ENCODE data around the gene ITPKB.
A peak's percentile ranks its signal among the peaks of the same experiment; 100 is the strongest.

The ITPKB gene

DNA sequence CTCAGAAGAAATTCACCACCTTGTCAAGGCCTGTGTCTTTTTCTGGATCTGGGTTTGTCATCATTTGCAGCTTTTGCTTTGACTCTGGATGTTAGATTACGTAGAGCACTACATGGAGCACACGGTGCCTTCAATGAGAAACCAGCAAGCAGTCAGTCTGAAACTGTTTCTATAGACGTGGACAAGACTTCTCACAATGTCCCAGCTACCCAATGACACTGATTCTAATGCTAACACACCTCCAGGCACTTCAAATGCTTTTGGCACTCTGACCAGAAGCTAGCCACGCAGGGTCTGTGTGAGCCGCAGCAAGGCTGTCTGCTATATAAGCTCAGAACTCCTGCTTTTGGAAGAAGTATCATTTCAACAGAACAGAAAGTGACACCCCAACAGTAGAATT, 38.2 kb downstream of the ITPKB start:
- Histone ChIP-seq H3K27ac (replicated peaks; ENCODE audit: low read length) (no peak overlapping the region), H4K91ac (ENCODE audit: low read depth, low read length, poor library complexity) (no peak overlapping the region), H2AFZ (ENCODE audit: low read length) (no peak overlapping the region), H4K8ac (ENCODE audit: low read depth, low read length) (no peak overlapping the region), H3K9ac (ENCODE audit: low read depth, low read length, poor library complexity) (no peak overlapping the region), H2AK5ac (ENCODE audit: low read depth, low read length) (no peak overlapping the region), H2BK120ac (ENCODE audit: low read depth, low read length) (no peak overlapping the region), H3K4me3 (ENCODE audit: low read length in 2 of 2) (no peak overlapping the region), H2BK5ac (ENCODE audit: low read length) (no peak overlapping the region), H3K4me1 (ENCODE audit: control insufficient read depth in 2 of 2, insufficient read depth in 1 of 2, low read depth in 1 of 2, low read length in 2 of 2) (peaks cover 8 to 10% of the 10 kb centered on the region in 2 donors), H3K4me2 (ENCODE audit: insufficient read depth, low read length, poor library complexity, severe bottlenecking) (no peak overlapping the region), H3K14ac (ENCODE audit: low read length) (no peak overlapping the region), H3K4ac (ENCODE audit: low read length) (no peak overlapping the region), H2BK15ac (ENCODE audit: low read length) (no peak overlapping the region), H3K9me3 (replicated peaks in 1 of 2; ENCODE audit: control insufficient read depth in 2 of 2, insufficient read depth in 1 of 2, low read depth in 1 of 2, low read length in 2 of 2) (no peaks in the 10 kb centered on the region), H3K36me3 (replicated peaks in 1 of 2; ENCODE audit: control insufficient read depth in 2 of 2, insufficient read depth in 2 of 2, low read length in 2 of 2) (no peaks in the 10 kb centered on the region), H2BK12ac (ENCODE audit: low read length) (no peak overlapping the region), H3K23ac (ENCODE audit: low read depth, low read length, poor library complexity) (no peak overlapping the region), H3K27me3 (ENCODE audit: control insufficient read depth in 3 of 3, insufficient read depth in 3 of 3, low read depth in 1 of 3, low read length in 3 of 3) (no peaks in the 10 kb centered on the region), H3K18ac (ENCODE audit: low read length) (no peak overlapping the region), H3K79me1 (ENCODE audit: low read depth, low read length) (no peaks in the 10 kb centered on the region)
- no peak for DNase-seq (ENCODE audit: low spot score)
- no CpG with 5 or more reads among the region's 5 CpGs for WGBS, 2 donors (ENCODE audit: extremely low coverage in 2 of 2, insufficient read length in 2 of 2, insufficient replicate concordance in 1 of 2)

DNA sequence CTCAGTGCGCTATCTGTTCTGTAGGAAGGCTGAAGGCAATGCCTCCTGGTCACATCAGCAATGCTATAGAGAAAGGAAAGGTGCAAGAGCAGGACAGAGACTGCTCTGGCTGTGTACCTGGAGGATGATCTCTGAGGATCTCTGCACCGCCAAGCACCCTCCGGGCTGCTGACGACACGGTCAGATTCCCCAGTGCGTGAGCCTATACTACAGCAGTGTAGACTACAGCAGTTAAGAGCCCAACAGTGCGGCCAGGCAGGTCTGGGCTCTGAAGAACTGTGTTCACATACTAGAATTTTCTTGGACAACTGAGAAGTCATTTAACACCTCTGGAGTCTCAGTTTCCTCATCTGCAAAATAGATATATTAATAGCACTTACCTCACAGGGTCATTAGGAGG, 39.9 kb downstream of the ITPKB start:
- no CpG with 5 or more reads among the region's 7 CpGs for WGBS, 2 donors (ENCODE audit: extremely low coverage in 2 of 2, insufficient read length in 2 of 2, insufficient replicate concordance in 1 of 2)
- DNase-seq (ENCODE audit: low spot score) = no peak

DNA sequence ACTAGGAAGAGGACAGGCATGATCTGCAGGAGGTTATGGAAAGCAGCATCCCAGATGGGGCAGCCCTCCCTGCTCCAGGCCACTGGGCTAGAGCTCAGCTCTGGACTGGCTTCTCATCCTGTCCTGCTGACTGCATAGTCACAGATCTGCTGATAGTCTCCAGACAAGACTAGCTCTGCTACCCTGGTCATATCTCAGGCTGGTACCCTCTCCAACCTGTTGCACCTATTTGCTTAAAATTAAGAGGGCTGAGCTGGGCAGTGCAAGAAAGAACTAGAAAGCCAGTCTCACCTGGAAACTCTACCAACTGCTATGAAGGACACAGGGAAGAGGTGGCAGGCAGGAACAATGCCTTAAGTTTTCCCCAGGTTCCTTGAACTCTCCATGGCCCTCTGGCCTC, 40.4 kb downstream of the ITPKB start:
- Histone ChIP-seq H2BK120ac (ENCODE audit: low read depth, low read length) (peak overlapping the region; percentile 16), H3K27me3 (ENCODE audit: control insufficient read depth in 3 of 3, insufficient read depth in 3 of 3, low read depth in 1 of 3, low read length in 3 of 3) (no peaks in the 10 kb centered on the region), H4K8ac (ENCODE audit: low read depth, low read length) (no peak overlapping the region), H3K23ac (ENCODE audit: low read depth, low read length, poor library complexity) (no peak overlapping the region), H3K9ac (ENCODE audit: low read depth, low read length, poor library complexity) (peak overlapping the region; percentile 6), H2BK15ac (ENCODE audit: low read length) (no peak overlapping the region), H3K4me1 (ENCODE audit: control insufficient read depth in 2 of 2, insufficient read depth in 1 of 2, low read depth in 1 of 2, low read length in 2 of 2) (peaks cover 7 to 10% of the 10 kb centered on the region in 2 donors), H4K91ac (ENCODE audit: low read depth, low read length, poor library complexity) (no peak overlapping the region), H3K4ac (ENCODE audit: low read length) (no peak overlapping the region), H2AK5ac (ENCODE audit: low read depth, low read length) (peak overlapping the region; percentile 5), H3K27ac (replicated peaks; ENCODE audit: low read length) (no peak overlapping the region), H3K79me1 (ENCODE audit: low read depth, low read length) (no peaks in the 10 kb centered on the region), H3K9me3 (replicated peaks in 1 of 2; ENCODE audit: control insufficient read depth in 2 of 2, insufficient read depth in 1 of 2, low read depth in 1 of 2, low read length in 2 of 2) (no peaks in the 10 kb centered on the region), H3K14ac (ENCODE audit: low read length) (no peak overlapping the region), H3K18ac (ENCODE audit: low read length) (no peak overlapping the region), H2BK12ac (ENCODE audit: low read length) (no peak overlapping the region), H2BK5ac (ENCODE audit: low read length) (peak overlapping the region; percentile 14), H3K36me3 (replicated peaks in 1 of 2; ENCODE audit: control insufficient read depth in 2 of 2, insufficient read depth in 2 of 2, low read length in 2 of 2) (no peaks in the 10 kb centered on the region), H3K4me3 (ENCODE audit: low read length in 2 of 2) (no peak overlapping the region), H2AFZ (ENCODE audit: low read length) (no peak overlapping the region), H3K4me2 (ENCODE audit: insufficient read depth, low read length, poor library complexity, severe bottlenecking) (no peak overlapping the region)
- DNase-seq (ENCODE audit: low spot score) = no peak

More for the DNA sequence above, 39.9 kb downstream of the ITPKB start:
- Histone ChIP-seq H3K4me2 (ENCODE audit: insufficient read depth, low read length, poor library complexity, severe bottlenecking) (no peak overlapping the region), H2AFZ (ENCODE audit: low read length) (no peak overlapping the region), H4K91ac (ENCODE audit: low read depth, low read length, poor library complexity) (no peak overlapping the region), H3K79me1 (ENCODE audit: low read depth, low read length) (no peaks in the 10 kb centered on the region), H3K36me3 (replicated peaks in 1 of 2; ENCODE audit: control insufficient read depth in 2 of 2, insufficient read depth in 2 of 2, low read length in 2 of 2) (no peaks in the 10 kb centered on the region), H3K4me1 (ENCODE audit: control insufficient read depth in 2 of 2, insufficient read depth in 1 of 2, low read depth in 1 of 2, low read length in 2 of 2) (peaks cover 8 to 10% of the 10 kb centered on the region in 2 donors), H4K8ac (ENCODE audit: low read depth, low read length) (no peak overlapping the region), H3K27ac (replicated peaks; ENCODE audit: low read length) (no peak overlapping the region), H3K4ac (ENCODE audit: low read length) (no peak overlapping the region), H3K18ac (ENCODE audit: low read length) (no peak overlapping the region), H3K9ac (ENCODE audit: low read depth, low read length, poor library complexity) (no peak overlapping the region), H2BK5ac (ENCODE audit: low read length) (peak overlapping the region; percentile 14), H2AK5ac (ENCODE audit: low read depth, low read length) (no peak overlapping the region), H3K23ac (ENCODE audit: low read depth, low read length, poor library complexity) (no peak overlapping the region), H3K4me3 (ENCODE audit: low read length in 2 of 2) (peak overlapping the region in 1 of 2 donors; percentile 42), H2BK15ac (ENCODE audit: low read length) (no peak overlapping the region), H2BK12ac (ENCODE audit: low read length) (no peak overlapping the region), H3K14ac (ENCODE audit: low read length) (no peak overlapping the region), H2BK120ac (ENCODE audit: low read depth, low read length) (peak overlapping the region; percentile 16), H3K27me3 (ENCODE audit: control insufficient read depth in 3 of 3, insufficient read depth in 3 of 3, low read depth in 1 of 3, low read length in 3 of 3) (no peaks in the 10 kb centered on the region), H3K9me3 (replicated peaks in 1 of 2; ENCODE audit: control insufficient read depth in 2 of 2, insufficient read depth in 1 of 2, low read depth in 1 of 2, low read length in 2 of 2) (no peaks in the 10 kb centered on the region)

DNA sequence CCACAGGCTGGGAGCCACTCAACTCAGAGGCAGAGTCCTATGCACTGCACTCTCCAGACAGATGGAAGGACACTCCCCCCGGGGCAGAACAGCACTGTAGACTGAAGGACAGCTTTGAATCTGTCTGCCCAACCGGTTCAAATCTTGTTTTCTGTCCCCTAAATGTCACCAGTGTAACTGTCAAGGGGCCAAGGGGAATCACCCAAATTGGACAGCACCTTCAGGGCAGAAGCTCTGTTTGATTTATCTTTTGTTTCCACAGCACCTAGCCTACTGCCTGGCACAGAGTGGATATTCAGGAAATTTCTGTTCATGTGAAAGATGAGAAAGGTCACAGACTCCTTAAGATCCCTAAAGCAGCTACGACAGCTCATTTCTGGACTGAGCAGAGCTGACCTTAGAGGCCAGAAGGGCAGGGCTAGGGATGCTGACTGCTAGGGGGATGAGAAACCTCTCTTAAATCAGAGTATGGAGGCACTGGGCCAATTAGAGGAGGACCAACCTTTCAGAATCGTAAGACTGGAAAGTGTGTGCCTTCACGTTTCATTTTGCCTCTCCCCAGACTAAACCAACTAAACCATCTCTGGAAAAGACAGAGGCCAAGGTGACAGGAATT, 41.0 kb downstream of the ITPKB start:
- Histone ChIP-seq H2AFZ (ENCODE audit: low read length) (no peak overlapping the region), H3K9ac (ENCODE audit: low read depth, low read length, poor library complexity) (no peak overlapping the region), H3K4me2 (ENCODE audit: insufficient read depth, low read length, poor library complexity, severe bottlenecking) (no peak overlapping the region), H2BK12ac (ENCODE audit: low read length) (no peak overlapping the region), H3K27ac (replicated peaks; ENCODE audit: low read length) (no peak overlapping the region), H3K4me1 (ENCODE audit: control insufficient read depth in 2 of 2, insufficient read depth in 1 of 2, low read depth in 1 of 2, low read length in 2 of 2) (peaks cover 6 to 10% of the 10 kb centered on the region in 2 donors), H3K18ac (ENCODE audit: low read length) (peak overlapping the region; percentile 27), H2BK15ac (ENCODE audit: low read length) (no peak overlapping the region), H3K36me3 (replicated peaks in 1 of 2; ENCODE audit: control insufficient read depth in 2 of 2, insufficient read depth in 2 of 2, low read length in 2 of 2) (no peaks in the 10 kb centered on the region), H3K79me1 (ENCODE audit: low read depth, low read length) (no peaks in the 10 kb centered on the region), H2BK5ac (ENCODE audit: low read length) (peak overlapping the region; percentile 18), H4K91ac (ENCODE audit: low read depth, low read length, poor library complexity) (no peak overlapping the region), H2AK5ac (ENCODE audit: low read depth, low read length) (peak overlapping the region; percentile 39), H4K8ac (ENCODE audit: low read depth, low read length) (no peak overlapping the region), H3K14ac (ENCODE audit: low read length) (no peak overlapping the region), H3K4me3 (ENCODE audit: low read length in 2 of 2) (no peak overlapping the region), H3K9me3 (replicated peaks in 1 of 2; ENCODE audit: control insufficient read depth in 2 of 2, insufficient read depth in 1 of 2, low read depth in 1 of 2, low read length in 2 of 2) (no peaks in the 10 kb centered on the region), H3K23ac (ENCODE audit: low read depth, low read length, poor library complexity) (no peak overlapping the region), H3K27me3 (ENCODE audit: control insufficient read depth in 3 of 3, insufficient read depth in 3 of 3, low read depth in 1 of 3, low read length in 3 of 3) (no peaks in the 10 kb centered on the region), H2BK120ac (ENCODE audit: low read depth, low read length) (no peak overlapping the region), H3K4ac (ENCODE audit: low read length) (no peak overlapping the region)
- no peak for DNase-seq (ENCODE audit: low spot score)
- no CpG with 5 or more reads among the region's 5 CpGs for WGBS, 2 donors (ENCODE audit: extremely low coverage in 2 of 2, insufficient read length in 2 of 2, insufficient replicate concordance in 1 of 2)
